Measurements from ENCODE around the gene HIP1R. TPM values are rescaled to one million over a fixed set of nuclear protein-coding genes. Genes with fewer than 3 reads are reported as not detected.
A peak's percentile ranks its signal among the peaks of the same experiment; 100 is the strongest.

HIP1R gene
- total and polyA plus RNA-seq, 2 of the 4 experiments (the other 2 are of a cell fraction), result 13.8 to 18.5 TPM

DNA sequence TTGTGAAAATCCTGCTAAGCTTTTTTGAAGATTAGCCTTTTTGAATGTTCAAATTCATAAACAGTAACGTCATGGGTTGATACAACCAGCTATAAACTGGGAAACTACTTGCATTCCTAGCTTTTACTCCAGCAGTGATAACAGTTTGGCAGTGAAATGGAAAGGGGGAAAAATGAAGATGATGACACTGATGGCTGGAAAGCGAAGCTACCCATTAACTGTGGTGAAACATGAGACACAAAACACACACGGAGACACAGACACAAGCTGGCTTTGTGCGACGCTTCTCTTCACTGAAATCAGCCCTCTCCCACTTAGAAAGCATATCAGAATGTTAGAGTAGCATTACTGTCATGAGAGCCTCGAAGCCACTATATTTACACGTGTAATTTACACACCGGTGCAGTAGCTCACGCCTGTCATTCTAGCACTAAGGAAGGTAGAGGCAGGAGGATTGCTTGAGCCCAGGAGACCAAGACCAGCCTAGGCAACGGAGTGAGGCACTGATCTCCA, 45.0 kb downstream of the HIP1R start:
- Histone ChIP-seq H3K4me2 (ENCODE audit: low read depth, low read length) (peak overlapping the region; percentile 56), H3K27ac (ENCODE audit: insufficient read depth, low read length) (peak overlapping the region; percentile 45; the same call in 1 of the 2 replicates), H3K9me1 (ENCODE audit: insufficient read depth, low read length) (peaks cover 28% of the 10 kb centered on the region), H4K20me1 (ENCODE audit: insufficient read depth, low read length) (peaks cover 80% of the 10 kb centered on the region), H3K14ac (replicated peaks; ENCODE audit: low read depth, low read length) (0 out of 2 replicates have a peak overlapping the region, but pooled peaks have one; percentile 10), H3K9ac (ENCODE audit: low read depth, low read length) (no peak overlapping the region), H3K79me1 (ENCODE audit: low read depth in 1 of 2, low read length in 2 of 2) (peaks cover 20 to 83% of the 10 kb centered on the region in 2 experiments), H2AK9ac (replicated peaks; ENCODE audit: low read depth, low read length, poor library complexity) (no peak overlapping the region), H3K23ac (ENCODE audit: low read depth, low read length) (peak overlapping the region; percentile 26; the same call in 1 of the 2 replicates), H2AFZ (replicated peaks; ENCODE audit: low read length, poor library complexity) (no peak overlapping the region), H3K36me3 (ENCODE audit: control insufficient read depth, insufficient read depth, low read length) (no peaks in the 10 kb centered on the region), H2AK5ac (ENCODE audit: low read depth, low read length) (0 out of 2 replicates have a peak overlapping the region, but pooled peaks have one; percentile 0), H3K4me1 (ENCODE audit: control insufficient read depth, insufficient read depth, low read length) (peaks cover 24% of the 10 kb centered on the region), H3K27me3 (ENCODE audit: control insufficient read depth, insufficient read depth, low read length) (no peaks in the 10 kb centered on the region), H2BK15ac (ENCODE audit: low read depth, low read length) (peak overlapping the region; percentile 18; the same call in 1 of the 3 replicates), H3K56ac (ENCODE audit: extremely low read depth, insufficient read depth, low read length) (no peak overlapping the region), H4K91ac (ENCODE audit: insufficient read depth, low read depth, low read length) (0 out of 2 replicates have a peak overlapping the region, but pooled peaks have one; percentile 8), H3K9me3 (ENCODE audit: control insufficient read depth, insufficient read depth, low read length) (no peaks in the 10 kb centered on the region), H3K4me3 (ENCODE audit: insufficient read depth, low read depth, low read length) (no peak overlapping the region), H2BK20ac (ENCODE audit: low read depth, low read length) (no peak overlapping the region), H4K5ac (ENCODE audit: low read depth, low read length) (no peak overlapping the region), H3K4ac (ENCODE audit: low read depth, low read length) (peak overlapping the region; percentile 38; the same call in 1 of the 2 replicates), H2BK120ac (ENCODE audit: low read depth, low read length) (no peak overlapping the region), H3K18ac (ENCODE audit: low read depth, low read length) (0 out of 2 replicates have a peak overlapping the region, but pooled peaks have one; percentile 15), H4K8ac (ENCODE audit: low read depth in 2 of 2, low read length in 2 of 2) (peak overlapping the region in 1 of 2 experiments; percentile 1; a peak in 1 of 4 replicates), H2BK5ac (ENCODE audit: low read depth, low read length, poor library complexity, severe bottlenecking) (peak overlapping the region; percentile 58)
- ATAC-seq (ENCODE audit: low read depth), result peak; percentile 72
- peak; percentile 78 for DNase-seq
- ChIA-PET POLR2A (ENCODE audit: unreplicated experiment) (no interaction called here), CTCF (interaction anchor here (0.9 to 1.0 kb wide), 2 partner anchors 9 to 12 kb away, joined by 3 to 4 read pairs; no protein-coding TSS in a partner anchor)
- no TSS peak for BruUV-seq (replicated peaks)
- intact Hi-C loops (cut with micrococcal nuclease) (no loop called here), dilution Hi-C loops (cut with HindIII; ENCODE audit: low sequenced_read_pairs, unreplicated experiment) (no loop called here), in situ Hi-C loops (cut with MboI; ENCODE audit: low sequenced_read_pairs) (no loop called here)
- WGBS, 2 experiments (ENCODE audit: extremely low coverage in 2 of 2, insufficient read length in 1 of 2), result 76% methylated on average over 4 of the region's 10 CpGs; no CpG with 5 or more reads in 1 of the 2 experiments
- TF ChIP-seq NFE2L2 (IDR thresholded peaks at IDR 0.05; ENCODE audit: low read depth, low read length) (no peak), CEBPB (IDR thresholded peaks at IDR 0.05; ENCODE audit: low read depth, low read length) (peak; percentile 50)

Data from IMR-90 (cell line).